DOHH2 (cell line): ENCODE results near the gene TPTE2.
"Not testable (repeated sequence)": the region's sequence is repeated elsewhere in the genome, so short reads cannot be mapped to it uniquely, and the experiment has no call there.

Experiments used
- H3F3A ChIP-seq: fragments of 200-600 bp; sonication (generic), shearing (Covaris generic); 2 replicates; pipeline ENCODE4 v1.6.0; 2016; ENCODE audit warnings: antibody characterized with exemption, mild to moderate bottlenecking; ENCODE audit not compliant: control insufficient read depth, insufficient read depth
- H3K27ac ChIP-seq: fragments of 200-600 bp; sonication (generic); 2 replicates; pipeline ENCODE4 v1.5.1; 2014; ENCODE audit warnings: low read depth, mild to moderate bottlenecking, low read length, moderate library complexity
- H3K27me3 ChIP-seq: fragments of 200-600 bp; sonication (generic); 2 replicates; pipeline ENCODE4 v1.6.1; 2014; ENCODE audit warnings: mild to moderate bottlenecking, low read length, mixed read lengths; ENCODE audit not compliant: control insufficient read depth
- H3K36me3 ChIP-seq: fragments of 200-600 bp; sonication (generic); 2 replicates; pipeline ENCODE4 v1.6.1; 2014; ENCODE audit warnings: mild to moderate bottlenecking, low read length, moderate library complexity, mixed read lengths; ENCODE audit not compliant: control insufficient read depth
- H3K4me1 ChIP-seq: fragments of 200-600 bp; sonication (generic); 2 replicates; pipeline ENCODE4 v1.6.1; 2014; ENCODE audit warnings: mild to moderate bottlenecking, low read length, mixed read lengths; ENCODE audit not compliant: control insufficient read depth
- H3K4me2 ChIP-seq: fragments of 200-600 bp; sonication (generic); 2 replicates; pipeline ENCODE4 v1.6.0; 2014; ENCODE audit warnings: mild to moderate bottlenecking, low read length, moderate library complexity
- H3K4me3 ChIP-seq: fragments of 200-600 bp; sonication (generic); 2 replicates; pipeline ENCODE4 v1.5.1; 2014; ENCODE audit warnings: mild to moderate bottlenecking, low read length, mixed read lengths
- H3K79me2 ChIP-seq: fragments of 200-600 bp; sonication (generic); 2 replicates; pipeline ENCODE4 v1.6.1; 2014; ENCODE audit warnings: mild to moderate bottlenecking, low read length, mixed read lengths; ENCODE audit not compliant: control insufficient read depth
- H3K9me2 ChIP-seq: fragments of 200-600 bp; sonication (generic); replicated peaks from 2 replicates; pipeline ENCODE4 v1.6.1; 2014; ENCODE audit warnings: mild to moderate bottlenecking, low read length, mixed read lengths; ENCODE audit not compliant: control insufficient read depth
- H3K9me3 ChIP-seq: fragments of 200-600 bp; sonication (generic); 2 replicates; pipeline ENCODE4 v1.6.1; 2014; ENCODE audit warnings: antibody characterized with exemption, low read length, mixed read lengths; ENCODE audit not compliant: control insufficient read depth, insufficient read depth
- H4K20me1 ChIP-seq: fragments of 200-600 bp; sonication (generic); 2 replicates; pipeline ENCODE4 v1.6.0; 2014; ENCODE audit warnings: low read depth, mild to moderate bottlenecking, antibody characterized with exemption, low read length, moderate library complexity; ENCODE audit not compliant: control insufficient read depth, insufficient read depth
- CTCF ChIP-seq: fragments of 200-600 bp; sonication (generic); IDR thresholded peaks from one replicate; pipeline ENCODE4 v1.5.1; 2014; ENCODE audit warnings: antibody characterized with exemption, mild to moderate bottlenecking, low read depth, low read length; ENCODE audit not compliant: poor library complexity, severe bottlenecking
- EZH2phosphoT487 ChIP-seq: fragments of 200-600 bp; sonication (generic); IDR thresholded peaks from 2 replicates; pipeline ENCODE4 v1.6.1; 2017; ENCODE audit warnings: borderline replicate concordance, mild to moderate bottlenecking, antibody characterized with exemption, low read length, moderate library complexity, mixed read lengths

Gene TPTE2

GRCh38 chr13:19422236-19422635 is 139.1 kb downstream of the TPTE2 start:
- not testable (repeated sequence) for H3K36me3 ChIP-seq, H3K4me3 ChIP-seq, H3K79me2 ChIP-seq, H3F3A ChIP-seq, H3K27ac ChIP-seq, H3K9me2 ChIP-seq, H3K4me1 ChIP-seq, H3K9me3 ChIP-seq, H3K4me2 ChIP-seq, H4K20me1 ChIP-seq, H3K27me3 ChIP-seq

GRCh38 chr13:19412494-19412893 is 148.8 kb downstream of the TPTE2 start:
- not testable (repeated sequence) for H3K4me1 ChIP-seq, H3K9me3 ChIP-seq

DNA sequence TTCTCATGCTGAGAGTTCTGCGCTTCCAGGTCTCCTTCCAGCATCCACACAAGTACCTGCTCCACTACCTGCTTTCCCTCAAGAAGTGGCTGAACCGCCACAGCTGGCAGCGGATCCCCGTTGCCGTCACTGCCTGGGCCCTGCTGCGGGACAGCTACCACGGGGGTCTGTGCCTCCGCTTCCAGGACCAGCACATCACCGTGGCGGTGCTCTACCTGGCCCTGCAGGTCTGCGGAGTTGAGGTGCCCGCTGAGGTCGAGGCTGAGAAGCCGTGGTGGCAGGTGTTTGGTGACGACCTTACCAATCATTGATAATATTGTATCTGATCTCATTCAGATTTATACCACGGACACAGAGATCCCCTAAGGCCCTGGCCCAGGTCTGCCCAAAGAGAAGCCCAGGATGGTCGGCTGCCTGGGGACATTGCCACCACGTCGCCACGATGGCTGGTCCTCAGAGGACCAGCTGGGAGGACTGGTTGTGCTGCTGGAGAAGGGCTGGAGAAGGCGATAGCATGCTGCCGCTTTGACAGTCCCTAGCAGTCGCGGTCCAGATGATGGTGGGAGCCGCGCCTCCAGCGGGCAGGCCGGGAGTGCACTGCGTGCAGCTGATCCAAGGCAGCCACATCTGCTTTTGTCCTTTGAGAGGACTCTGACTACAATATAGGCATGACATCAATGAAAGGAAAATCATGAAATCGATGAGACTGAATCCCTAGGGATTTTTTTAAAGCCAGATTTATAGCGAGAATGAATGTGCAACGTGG is 178.4 kb downstream of the TPTE2 start:
- H4K20me1 ChIP-seq, H3K4me1 ChIP-seq, H3K4me3 ChIP-seq, H3K36me3 ChIP-seq, H3K27me3 ChIP-seq, H3K79me2 ChIP-seq, H3K9me2 ChIP-seq, H3K4me2 ChIP-seq, H3F3A ChIP-seq, H3K27ac ChIP-seq, H3K9me3 ChIP-seq: not testable (repeated sequence)

More at GRCh38 chr13:19412494-19412893, 148.8 kb downstream of the TPTE2 start:
- H4K20me1 ChIP-seq, H3K36me3 ChIP-seq, H3K27me3 ChIP-seq, H3K79me2 ChIP-seq, H3F3A ChIP-seq, H3K27ac ChIP-seq, H3K9me2 ChIP-seq, H3K4me2 ChIP-seq, H3K4me3 ChIP-seq: not testable (repeated sequence)

DNA sequence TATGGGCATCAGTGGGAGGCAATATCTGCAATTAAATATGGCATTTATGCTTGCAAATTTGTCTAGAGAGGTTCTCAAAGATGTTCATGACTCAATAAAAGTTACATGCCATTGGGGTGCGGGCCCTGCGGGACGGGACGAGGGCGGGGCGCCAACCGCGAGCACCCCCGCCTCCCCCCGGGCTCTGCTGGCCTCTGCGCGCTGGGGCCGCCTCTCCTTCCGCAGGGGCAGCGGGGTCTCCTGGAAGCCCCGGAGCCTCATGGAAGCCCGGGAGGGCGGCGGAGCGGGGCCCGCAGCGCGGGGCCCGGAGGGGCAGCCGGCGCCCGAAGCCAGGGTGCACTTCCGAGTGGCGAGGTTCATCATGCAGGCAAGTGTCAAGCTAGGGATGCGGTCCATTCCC is 179.2 kb downstream of the TPTE2 start:
- no peak overlapping the region for H3K27ac ChIP-seq

More for the DNA sequence above, 179.2 kb downstream of the TPTE2 start:
- Histone ChIP-seq H3K27me3 (no peaks in the 10 kb centered on the region), H3K36me3 (no peaks in the 10 kb centered on the region), H3F3A (no peaks in the 10 kb centered on the region), H3K79me2 (no peaks in the 10 kb centered on the region), H3K4me2 (no peak overlapping the region), H3K4me1 (no peaks in the 10 kb centered on the region), H3K9me3 (no peaks in the 10 kb centered on the region), H3K4me3 (no peak overlapping the region), H4K20me1 (no peaks in the 10 kb centered on the region), H3K9me2 (no peaks in the 10 kb centered on the region)
- TF ChIP-seq CTCF: no peak
- no peak for TF ChIP-seq EZH2phosphoT487
